Left ventricle myocardium inferior (tissue), 1 donor: ENCODE measurements around the gene NFKBIL1. TPM values are rescaled to one million over a fixed set of nuclear protein-coding genes. Genes with fewer than 3 reads are reported as not detected.

ENCODE experiments used
- DNase-seq: peaks from one replicate; pipeline ENCODE4 v3.0.0-alpha.2; 2020
- H3K27ac ChIP-seq: fragments of 200-600 bp; replicated peaks from 2 replicates; pipeline ENCODE4 v1.8.0; 2021
- H3K27me3 ChIP-seq: fragments of 200-600 bp; 2 replicates; pipeline ENCODE4 v1.8.0; 2021; ENCODE audit warnings: low read depth
- H3K36me3 ChIP-seq: fragments of 200-600 bp; 2 replicates; pipeline ENCODE4 v1.8.0; 2021
- H3K4me1 ChIP-seq: fragments of 200-600 bp; 2 replicates; pipeline ENCODE4 v1.8.0; 2021
- H3K4me3 ChIP-seq: fragments of 200-600 bp; 2 replicates; pipeline ENCODE4 v1.8.0; 2021; ENCODE audit warnings: mild to moderate bottlenecking, moderate library complexity
- H3K9me3 ChIP-seq: fragments of 200-600 bp; replicated peaks from 2 replicates; pipeline ENCODE4 v1.8.0; 2021
- CTCF ChIP-seq: fragments of 200-600 bp; IDR thresholded peaks from 2 replicates; pipeline ENCODE4 v1.8.0; 2021; ENCODE audit warnings: antibody characterized with exemption, mild to moderate bottlenecking, borderline replicate concordance
- intact Hi-C: fragments of 100-400 bp; cut with micrococcal nuclease; formaldehyde crosslinking; loops from one replicate; pipeline ENCODE4 v1.11.0; 2022
- total RNA-seq: library from RNA; stranded (reverse); fragmentation: NEBNext Ultra II Directional; extraction: Animal tissue kit (Norgen Biotek cat#: 25700); gene quantifications from one replicate; pipeline ENCODE4 v1.2.1, GENCODE V29; 2021
- donor health status: DM: no; HTN: yes; CAD: no; lungs with severe emphysema.

The NFKBIL1 gene
- total RNA-seq, 1 donor from 2014 or later: 11.5 TPM

- intact Hi-C loops: no loop called here
- no peak for DNase-seq
- Histone ChIP-seq H3K27ac (no peak overlapping the region), H3K9me3 (no peaks in the 10 kb centered on the region), H3K4me1 (no peaks in the 10 kb centered on the region), H3K27me3 (peaks cover 7% of the 10 kb centered on the region), H3K4me3 (no peak overlapping the region), H3K36me3 (peaks cover 4% of the 10 kb centered on the region)
- TF ChIP-seq CTCF: no peak
Measured at GRCh38 chr6:31513456-31514165, 33.8 kb upstream of the NFKBIL1 start.

GRCh38 chr6:31521835-31522234 is 25.6 kb upstream of the NFKBIL1 start:
- no peaks in the 10 kb centered on the region for H3K9me3 ChIP-seq
- no peak overlapping the region for H3K4me3 ChIP-seq
- H3K27me3 ChIP-seq: no peaks in the 10 kb centered on the region
- TF ChIP-seq CTCF: no peak
- no peaks in the 10 kb centered on the region for H3K36me3 ChIP-seq
- peaks cover 4% of the 10 kb centered on the region for H3K4me1 ChIP-seq
- no peak for DNase-seq
- intact Hi-C loops: no loop called here
- no peak overlapping the region for H3K27ac ChIP-seq

GRCh38 chr6:31525553-31525931 is 21.9 kb upstream of the NFKBIL1 start:
- H3K27ac ChIP-seq: no peak overlapping the region
- intact Hi-C loops: no loop called here
- no peak for DNase-seq
- H3K27me3 ChIP-seq: no peaks in the 10 kb centered on the region
- no peaks in the 10 kb centered on the region for H3K9me3 ChIP-seq
- TF ChIP-seq CTCF: no peak
- H3K4me1 ChIP-seq: peaks cover 9% of the 10 kb centered on the region
- peaks cover 12% of the 10 kb centered on the region for H3K36me3 ChIP-seq
- no peak overlapping the region for H3K4me3 ChIP-seq

GRCh38 chr6:31525932-31526591 is 21.3 kb upstream of the NFKBIL1 start:
- H3K4me3 ChIP-seq: no peak overlapping the region
- intact Hi-C loops: no loop called here
- H3K9me3 ChIP-seq: no peaks in the 10 kb centered on the region
- no peak for DNase-seq
- no peaks in the 10 kb centered on the region for H3K27me3 ChIP-seq
- H3K4me1 ChIP-seq: peaks cover 9% of the 10 kb centered on the region
- H3K36me3 ChIP-seq: peaks cover 17% of the 10 kb centered on the region
- no peak for TF ChIP-seq CTCF
- H3K27ac ChIP-seq: no peak overlapping the region

GRCh38 chr6:31528307-31528777 is 19.1 kb upstream of the NFKBIL1 start:
- Histone ChIP-seq H3K4me1 (peaks cover 25% of the 10 kb centered on the region), H3K4me3 (no peak overlapping the region), H3K27ac (no peak overlapping the region), H3K27me3 (no peaks in the 10 kb centered on the region), H3K9me3 (no peaks in the 10 kb centered on the region), H3K36me3 (peaks cover 40% of the 10 kb centered on the region)
- DNase-seq: no peak
- intact Hi-C loops: no loop called here
- no peak for TF ChIP-seq CTCF
